ENCODE data around the gene BACH2.

DNA sequence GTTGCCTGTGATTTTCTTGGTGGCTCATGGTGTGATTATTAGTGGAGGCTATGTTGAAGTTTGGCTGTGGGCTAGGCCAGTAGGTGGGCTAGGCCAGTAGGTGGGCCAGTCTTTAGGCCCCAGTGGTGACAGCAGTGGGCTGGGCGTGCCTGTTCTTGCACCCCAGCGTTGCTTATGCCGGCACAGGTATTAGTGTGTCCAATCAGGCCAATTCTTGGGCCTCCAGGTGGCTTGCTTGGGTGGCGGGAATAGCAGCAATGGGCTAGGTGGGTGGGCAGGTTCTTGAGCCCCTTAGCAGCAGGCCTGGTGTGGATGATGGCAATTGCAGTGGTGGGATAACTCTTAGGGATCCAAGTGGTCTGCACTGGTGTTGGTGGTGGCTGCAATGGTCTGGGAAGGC, 379.4 kb downstream of the BACH2 start:
- TF ChIP-seq, protein P1, sequence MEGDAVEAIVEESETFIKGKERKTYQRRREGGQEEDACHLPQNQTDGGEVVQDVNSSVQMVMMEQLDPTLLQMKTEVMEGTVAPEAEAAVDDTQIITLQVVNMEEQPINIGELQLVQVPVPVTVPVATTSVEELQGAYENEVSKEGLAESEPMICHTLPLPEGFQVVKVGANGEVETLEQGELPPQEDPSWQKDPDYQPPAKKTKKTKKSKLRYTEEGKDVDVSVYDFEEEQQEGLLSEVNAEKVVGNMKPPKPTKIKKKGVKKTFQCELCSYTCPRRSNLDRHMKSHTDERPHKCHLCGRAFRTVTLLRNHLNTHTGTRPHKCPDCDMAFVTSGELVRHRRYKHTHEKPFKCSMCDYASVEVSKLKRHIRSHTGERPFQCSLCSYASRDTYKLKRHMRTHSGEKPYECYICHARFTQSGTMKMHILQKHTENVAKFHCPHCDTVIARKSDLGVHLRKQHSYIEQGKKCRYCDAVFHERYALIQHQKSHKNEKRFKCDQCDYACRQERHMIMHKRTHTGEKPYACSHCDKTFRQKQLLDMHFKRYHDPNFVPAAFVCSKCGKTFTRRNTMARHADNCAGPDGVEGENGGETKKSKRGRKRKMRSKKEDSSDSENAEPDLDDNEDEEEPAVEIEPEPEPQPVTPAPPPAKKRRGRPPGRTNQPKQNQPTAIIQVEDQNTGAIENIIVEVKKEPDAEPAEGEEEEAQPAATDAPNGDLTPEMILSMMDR (IDR thresholded peaks at IDR 0.05): no peak
- TF ChIP-seq EZH2 (IDR thresholded peaks at IDR 0.05) (no peak), EZH2phosphoT487 (IDR thresholded peaks at IDR 0.05) (no peak)

Measured in neural progenitor cell (in vitro differentiated cells).